Activated T-helper 1 cell treated with anti-CD3 and anti-CD28 coated beads, Interleukin-2, amount 50 U/mL, for 16 hours (primary cell): ENCODE results near the gene STPG1.
A peak's percentile ranks its signal among the peaks of the same experiment; 100 is the strongest.

ENCODE experiments used
- DNase-seq, 2 donors: peaks; one replicate each; pipeline ENCODE4 v3.0.0-alpha.2; 2020; ENCODE audit warnings: low read depth in 1 of 2, low spot score in 1 of 2

STPG1 gene

DNA sequence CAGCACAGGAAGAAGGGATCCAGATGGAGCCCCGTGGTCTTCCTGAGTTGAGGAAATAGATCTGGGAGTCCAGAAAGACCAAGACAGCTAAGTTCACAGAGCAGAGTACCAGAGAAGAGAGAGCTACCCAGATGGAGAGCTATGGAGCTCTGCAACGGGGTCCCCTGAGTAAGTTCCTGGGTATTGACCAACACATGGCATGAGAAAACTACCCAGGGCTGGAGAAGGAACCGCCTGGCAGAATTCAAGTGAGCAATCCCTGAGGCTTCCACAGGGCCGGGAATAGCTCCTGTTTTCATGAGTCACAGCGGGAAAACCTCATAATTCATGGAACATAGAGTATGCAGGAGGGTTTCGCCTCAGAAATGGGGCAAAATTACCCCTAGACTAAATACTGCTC lies 19.7 kb downstream of the STPG1 start:
- no peak for DNase-seq

DNA sequence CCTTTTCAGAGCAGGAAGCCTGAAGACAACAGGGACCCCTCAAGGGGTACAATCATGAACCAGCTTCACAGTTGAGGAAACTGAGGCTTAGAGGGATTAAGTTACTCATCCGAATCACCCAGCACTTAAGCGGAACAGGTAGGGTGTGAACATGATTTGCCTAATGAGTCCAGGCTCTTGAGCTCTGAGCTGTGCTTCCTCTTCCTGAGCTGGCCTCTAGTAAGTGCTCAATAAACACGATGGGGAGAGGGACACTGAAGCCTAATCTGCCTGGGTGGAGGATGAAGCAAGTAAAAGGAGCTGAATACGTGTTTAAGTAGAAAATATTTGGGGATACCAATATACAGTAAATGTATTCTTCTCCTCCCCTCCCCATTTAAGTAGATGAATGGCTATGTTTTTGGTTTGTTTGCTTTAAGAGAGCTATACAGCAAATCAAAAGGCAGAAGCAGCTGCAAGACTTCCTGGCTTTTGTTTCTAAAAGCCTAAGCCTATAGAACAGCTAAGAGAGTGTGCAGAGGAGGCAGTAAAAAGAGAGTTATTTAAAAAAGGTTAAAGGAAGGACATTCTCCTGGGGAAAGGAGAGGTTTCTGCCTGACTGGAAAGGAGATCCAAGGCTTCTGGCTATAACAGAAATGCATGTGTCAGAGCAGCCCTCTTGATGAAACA lies 20.5 kb downstream of the STPG1 start:
- no peak for DNase-seq

DNA sequence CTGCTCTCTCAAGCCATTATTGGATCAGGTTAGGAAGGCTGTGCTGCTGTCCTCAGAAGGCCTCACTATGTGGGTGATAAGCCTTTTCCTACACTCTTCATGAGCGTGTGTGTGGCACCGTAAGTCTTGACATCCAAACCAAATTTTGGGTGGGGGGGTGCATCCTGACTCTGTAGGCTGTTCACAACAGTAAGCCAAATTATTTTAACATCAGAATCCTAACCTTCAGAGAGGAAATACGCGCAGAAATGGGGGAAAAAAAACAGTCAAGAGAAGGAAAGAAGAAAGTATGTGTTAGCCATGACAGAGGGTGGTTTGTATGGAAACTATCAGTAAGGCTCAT lies 21.0 kb downstream of the STPG1 start:
- no peak for DNase-seq

DNA sequence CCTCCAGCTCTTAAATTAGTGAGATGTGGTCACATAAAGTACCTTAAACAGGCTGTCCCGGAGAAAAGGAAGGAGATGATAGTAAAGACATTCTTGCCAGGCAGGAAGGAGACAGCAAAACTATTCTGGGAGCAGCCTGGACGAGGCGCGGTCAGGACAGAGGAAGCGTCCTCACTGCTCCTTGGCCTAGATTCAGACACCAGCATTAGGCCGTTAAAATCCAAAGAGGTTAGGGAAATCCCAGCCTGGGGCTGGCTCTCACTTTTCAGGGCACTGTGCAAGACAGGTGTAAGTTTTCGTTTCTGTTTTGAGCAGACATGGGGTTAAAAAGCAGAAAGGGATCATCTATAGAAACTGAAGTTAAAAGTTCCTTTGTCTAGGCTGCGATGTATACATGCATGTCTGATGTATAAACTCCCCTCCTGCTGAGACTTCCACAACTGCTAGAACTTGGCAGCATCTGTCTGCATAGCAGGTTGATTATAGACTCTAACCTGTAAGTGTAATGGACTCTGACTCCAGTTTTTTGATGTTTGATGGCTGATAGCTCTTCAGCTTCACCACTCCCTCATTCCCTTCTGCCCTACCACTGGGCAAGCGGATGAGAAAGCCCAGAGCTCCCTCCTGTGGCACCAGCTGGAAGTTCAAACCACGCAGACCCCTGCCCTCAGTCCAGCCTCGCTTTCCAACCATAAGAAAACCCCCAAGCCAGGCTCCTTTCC lies 21.5 kb downstream of the STPG1 start:
- DNase-seq, result peak; percentile 45 to 49

DNA sequence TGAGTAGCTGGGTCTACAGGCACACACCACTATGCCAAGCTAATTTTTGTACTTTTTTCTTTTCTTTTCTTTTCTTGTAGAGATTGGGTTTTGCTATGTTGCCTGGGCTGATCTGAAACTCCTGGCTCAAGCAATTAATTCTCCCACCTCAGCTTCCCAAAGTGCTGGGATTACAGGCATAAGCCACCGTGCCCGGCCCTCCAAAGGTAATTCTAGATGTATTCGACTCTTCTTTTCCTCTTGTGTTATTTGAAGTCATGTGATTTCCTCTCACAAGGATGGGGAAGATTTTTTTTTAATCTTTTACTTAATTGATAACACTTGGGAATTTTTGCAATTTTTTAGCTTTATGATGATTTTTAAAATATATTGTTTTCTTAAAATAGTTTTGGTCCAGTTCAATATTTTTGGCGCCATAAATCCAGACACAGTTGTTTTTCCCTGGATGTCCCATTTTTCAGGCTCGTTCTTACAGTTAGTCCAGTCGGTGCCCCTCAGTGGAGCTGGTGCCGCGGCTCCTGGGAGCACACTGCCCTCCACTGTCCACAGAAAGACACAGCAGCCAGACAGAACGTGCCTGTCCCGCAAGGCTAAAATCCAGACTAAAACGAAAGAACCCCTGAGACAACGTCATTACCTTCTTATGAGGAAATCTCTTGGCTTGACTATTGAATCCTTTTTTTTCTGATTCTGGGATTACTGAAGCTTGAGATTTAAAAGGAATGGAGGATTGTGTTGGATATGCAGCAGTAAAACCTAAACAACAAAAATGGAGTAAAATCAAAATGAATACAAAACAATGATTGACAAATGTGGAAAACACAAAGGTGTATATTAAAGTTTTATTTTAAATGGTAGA lies 22.4 kb downstream of the STPG1 start:
- peak; percentile 23 to 56 for DNase-seq

DNA sequence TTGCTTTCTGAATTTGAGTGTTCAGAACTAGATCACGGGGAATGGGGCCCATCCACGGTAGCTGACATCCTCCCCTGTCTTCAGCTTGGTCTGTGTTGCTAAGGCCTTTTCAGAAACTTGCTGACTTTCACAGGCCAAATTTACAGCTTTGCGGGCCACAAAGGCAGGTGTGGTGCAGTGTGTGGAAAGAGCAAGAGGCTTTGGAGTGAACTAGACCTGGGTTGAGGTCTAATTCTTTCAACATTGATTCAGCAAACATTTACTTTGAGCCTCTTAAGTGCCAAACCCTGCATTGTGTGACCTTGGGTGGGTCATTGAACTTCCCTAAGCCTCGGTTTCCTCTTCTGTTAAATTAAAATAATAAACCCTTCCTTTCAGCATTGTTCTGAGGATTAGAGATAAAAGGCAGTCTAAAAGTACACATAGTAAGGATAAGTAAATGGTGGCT lies 24.3 kb downstream of the STPG1 start:
- DNase-seq, result no peak

DNA sequence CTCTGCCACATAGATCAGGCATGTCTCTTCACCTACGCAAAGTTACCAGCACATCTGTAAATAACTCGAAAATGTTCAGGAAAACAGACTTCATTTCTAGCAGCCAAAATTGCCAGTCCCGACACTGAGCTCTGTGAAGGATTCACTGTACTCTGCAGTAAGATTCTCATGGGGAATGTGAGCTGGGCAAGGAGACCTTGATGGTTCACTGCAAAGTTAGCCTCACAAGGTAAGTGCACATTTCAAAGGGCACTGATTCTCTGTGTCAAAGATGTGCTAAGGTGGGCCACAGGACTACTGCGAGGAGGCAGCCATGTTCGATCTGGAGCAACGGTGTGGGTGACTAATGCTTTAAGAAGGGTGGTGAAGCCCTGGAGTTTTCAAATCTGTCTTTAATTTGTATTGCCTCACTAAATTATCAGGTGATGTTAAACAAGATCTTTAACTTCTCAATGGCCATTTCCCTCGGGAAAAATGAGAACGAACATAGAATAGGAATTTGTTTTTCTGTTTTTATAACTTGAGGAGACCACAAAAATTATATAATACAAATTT lies 25.2 kb downstream of the STPG1 start:
- no peak for DNase-seq

DNA sequence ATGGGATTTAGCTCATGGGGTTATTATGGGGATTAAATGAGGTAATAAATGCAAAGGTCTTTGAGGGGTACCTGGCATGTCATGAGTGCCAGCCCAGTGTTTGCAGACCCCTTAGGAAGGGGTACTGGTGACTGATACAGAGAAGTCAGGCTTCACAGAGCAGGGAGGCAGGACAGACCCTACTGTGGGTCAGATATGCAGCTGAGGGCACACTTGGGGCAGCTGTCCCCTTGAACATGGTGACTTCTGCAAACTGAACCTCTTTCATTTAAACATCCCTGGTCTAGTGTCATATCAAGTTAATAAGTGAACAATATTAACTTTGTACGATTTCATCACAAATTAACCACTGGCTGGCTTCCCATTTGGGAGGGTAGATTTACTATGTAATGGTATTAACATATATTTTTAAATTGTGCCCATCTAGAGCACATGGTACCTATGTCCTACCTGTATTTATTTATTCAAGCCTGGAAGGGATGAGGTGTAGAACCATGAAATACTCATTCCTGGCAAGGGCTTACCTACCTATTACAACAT lies 25.9 kb downstream of the STPG1 start:
- no peak for DNase-seq

DNA sequence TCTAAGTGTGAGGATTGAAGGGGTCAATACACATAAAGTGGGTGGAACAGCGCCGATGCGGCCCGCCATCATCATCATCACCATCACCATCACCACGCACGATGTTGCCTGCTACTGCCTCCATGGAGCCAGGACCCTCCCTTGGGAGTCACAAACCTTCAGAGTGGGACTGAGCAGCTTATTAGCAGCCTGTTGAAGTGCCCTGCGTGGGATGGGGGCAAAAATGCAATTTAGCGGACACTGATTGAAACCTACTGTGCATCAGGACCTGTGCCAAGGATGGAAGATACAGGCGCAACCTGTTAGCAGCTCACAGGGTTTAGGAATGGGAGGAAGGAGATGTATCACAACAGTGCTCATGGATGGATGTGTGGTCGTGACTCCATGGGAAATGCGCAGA lies 26.7 kb downstream of the STPG1 start:
- no peak for DNase-seq

DNA sequence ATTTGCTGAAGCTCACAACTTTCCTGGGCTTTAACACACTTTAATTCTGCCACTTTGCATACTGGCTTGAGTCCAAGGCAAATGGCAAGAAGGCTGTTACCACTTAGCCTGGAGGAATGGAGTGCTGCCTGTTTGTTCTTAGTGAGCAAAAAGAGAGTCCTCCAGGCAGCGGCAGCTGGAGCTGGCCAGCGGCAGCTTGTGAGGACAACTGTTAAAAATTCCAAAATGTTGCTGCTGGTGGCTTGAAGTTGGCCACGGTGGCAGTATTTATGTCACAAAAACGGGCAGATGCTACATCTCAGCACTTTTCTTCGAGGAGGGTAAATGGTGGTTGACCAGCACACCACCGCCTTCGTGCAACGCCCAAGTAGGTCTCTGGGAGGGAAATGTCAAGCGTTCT lies 27.3 kb downstream of the STPG1 start:
- DNase-seq, result no peak

DNA sequence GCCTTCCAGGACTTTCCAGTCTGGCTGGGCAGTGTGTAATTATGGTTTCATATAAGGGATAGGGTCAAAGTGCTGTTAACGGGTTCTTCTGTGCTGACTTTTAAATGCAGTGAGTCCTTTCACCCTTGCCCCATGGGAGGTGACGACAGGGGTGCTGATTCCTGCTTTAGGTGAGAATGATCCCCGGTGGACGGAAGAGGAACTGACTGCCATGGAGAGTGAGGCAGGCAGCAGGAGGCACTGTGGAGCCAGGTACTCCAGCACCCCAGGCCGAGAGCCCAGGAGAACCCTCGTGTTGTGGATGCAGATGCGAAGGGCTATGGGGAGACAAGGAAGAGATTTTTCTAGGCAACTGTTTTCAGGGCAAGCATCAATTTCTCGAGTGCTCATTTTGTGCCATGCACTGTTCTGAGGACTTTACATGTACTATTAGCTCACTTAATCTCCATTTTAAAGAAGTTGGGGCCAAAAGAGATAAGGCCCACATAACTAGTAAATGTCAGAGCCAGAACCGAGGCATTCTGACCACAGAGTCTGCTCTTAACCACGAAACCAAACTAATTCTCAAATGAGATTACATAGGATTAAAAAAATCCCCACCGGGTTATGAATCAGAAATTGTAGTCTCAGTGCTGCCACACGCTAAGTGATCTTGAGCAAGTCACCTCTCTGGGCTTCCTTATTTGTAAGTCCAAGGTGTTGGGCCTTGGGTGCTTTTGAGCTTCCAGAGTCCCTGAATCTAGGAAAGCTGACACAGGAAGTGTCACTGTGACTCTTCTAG lies 28.2 kb downstream of the STPG1 start:
- DNase-seq, result no peak

DNA sequence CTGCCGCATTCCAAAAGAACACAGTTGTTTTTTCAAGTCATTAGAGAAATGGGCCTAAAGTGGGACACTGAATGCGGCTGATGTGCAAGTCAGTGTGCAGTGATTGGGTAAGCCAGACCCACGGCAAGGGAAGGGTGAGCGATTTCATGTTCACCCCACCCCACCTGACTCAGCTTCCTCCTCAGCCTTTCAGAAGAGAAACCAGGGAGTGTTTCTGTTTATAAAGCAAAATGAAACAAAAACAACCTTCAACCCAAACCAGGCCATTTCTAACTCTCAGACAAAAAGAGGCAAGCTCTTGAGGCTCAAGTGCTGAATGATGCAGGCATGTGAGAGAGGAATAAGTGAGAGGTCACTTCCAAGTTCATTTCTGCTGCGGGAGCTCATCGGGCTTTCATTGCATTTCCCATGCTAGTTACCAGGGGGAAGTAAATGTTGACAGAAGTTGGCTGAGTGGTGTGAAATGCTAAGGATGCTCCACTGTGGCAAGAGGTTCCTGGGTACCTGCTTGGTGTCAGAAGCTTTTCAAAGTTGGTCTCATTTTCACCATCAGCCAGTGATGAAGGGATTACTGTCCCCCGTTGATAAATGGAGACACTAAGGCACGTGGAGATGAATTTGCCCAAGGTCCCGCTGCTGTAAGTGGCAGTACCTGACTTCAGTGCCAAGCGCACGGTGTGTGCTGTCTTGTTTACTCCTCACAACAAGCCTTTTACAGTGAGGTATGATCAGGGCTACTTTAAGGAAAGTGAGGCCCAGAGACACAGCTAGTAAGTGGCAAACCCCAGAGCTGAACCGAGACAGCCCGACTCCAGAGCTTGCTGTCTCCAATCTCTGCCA lies 29.1 kb downstream of the STPG1 start:
- DNase-seq, result peak in 1 of 2 donors; percentile 37

DNA sequence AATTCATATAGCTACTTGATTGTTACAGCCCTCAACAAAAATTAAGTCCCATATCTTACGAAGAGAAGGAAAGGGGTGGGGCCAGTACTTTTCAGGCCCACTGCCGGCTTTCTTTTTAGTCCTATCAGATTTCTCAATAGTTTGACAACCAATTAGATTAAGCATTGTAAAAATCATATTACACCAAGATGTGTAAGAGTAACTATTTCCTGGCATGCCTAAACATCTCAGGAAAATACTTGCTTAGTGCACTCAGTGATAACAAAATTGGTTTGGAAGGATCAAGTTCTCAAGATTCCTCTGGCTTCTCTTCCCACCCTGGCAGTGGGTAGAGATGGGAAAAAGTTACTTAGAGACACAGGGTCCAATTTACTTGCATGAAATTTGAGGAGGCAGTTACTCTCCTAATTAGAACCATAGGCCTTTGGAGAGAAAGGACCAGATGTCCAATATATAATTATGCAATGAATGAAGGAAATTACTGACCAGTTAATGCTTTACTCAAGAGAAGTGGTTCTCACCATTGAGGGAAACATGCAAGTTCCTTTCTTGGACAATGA lies 30.1 kb downstream of the STPG1 start:
- no peak for DNase-seq

DNA sequence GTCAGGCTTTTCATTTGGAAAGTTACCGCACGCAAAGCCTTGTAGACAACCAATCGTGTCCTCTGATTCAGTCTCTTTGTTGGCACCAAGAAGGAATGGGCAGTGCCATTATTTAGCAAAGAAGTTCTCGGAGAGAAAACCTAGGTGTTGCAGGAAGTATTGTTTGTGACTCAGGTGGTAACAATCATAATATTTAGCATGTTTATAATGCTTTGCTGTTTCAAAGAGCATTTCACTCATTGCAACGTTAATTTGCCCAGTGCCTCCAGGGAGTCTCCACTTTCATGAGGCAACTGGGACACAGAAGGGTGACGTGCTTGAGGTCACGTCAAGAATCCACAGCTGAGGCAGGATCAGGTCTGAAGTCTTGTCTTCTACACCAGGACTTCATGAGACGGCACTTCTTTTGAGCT lies 31.4 kb downstream of the STPG1 start:
- no peak for DNase-seq

DNA sequence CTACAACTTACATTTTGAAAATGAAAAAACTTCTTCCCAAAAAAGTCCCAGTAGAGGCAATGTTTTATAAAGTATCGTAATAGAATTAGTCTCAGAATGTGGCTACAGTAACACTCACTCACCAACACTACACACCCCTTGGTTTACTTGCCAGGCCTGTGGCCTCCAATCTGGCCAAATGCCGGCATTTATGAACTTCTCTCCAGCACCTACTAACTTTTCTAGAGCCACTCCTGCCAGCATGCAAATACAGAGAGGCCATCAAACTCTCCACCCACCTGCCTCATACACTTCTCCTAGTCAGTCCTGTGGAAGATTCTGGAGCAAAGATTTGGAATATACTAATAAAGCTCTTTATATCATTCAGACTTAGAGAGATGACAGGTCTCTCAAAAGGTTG lies 32.3 kb downstream of the STPG1 start:
- DNase-seq, result no peak

DNA sequence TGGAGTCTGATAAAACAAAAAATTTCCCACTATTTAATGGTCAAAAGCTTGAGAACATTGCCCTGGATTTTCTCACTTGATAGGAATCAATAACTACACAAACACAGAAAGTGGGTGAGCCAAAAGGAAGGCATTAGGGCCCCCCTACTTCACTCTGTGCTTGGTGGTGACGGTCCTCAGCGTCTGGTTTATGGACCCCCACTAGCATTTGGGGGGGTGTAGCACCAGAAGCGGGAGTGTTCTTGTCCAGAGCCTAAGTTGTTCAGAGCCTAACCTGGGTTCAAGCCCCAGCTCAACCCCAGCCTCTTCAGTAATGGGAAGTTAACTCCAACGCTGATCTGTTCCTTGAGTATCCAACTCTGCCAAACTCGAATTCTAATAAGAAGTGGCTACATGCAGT lies 33.1 kb downstream of the STPG1 start:
- no peak for DNase-seq

DNA sequence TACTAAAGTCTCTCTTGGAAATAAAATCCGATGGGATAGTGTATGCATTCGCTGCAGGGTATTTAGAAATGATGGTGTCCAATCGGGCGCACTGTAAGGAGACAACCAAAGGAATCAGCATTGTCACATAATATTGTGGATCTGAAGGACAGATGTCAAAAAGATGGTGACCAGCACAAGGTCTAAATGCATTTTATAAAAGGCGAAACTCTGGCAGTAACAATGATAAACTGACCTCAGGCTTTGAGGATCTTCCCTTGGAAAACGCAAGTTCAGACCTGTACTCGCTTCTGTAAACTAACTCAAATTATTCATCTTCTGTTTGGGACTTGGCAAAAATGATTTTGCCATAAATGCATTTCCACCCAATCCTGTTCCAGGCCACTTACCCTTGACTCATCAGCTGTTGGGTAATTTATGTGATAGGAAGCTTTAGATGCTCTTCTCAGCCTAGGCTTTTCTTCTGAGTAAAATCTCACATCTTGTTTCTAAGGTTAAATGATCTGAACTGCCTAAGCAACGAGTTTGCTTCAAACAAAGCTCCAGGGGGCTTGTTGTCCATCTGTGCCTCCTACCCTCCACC lies 33.8 kb downstream of the STPG1 start:
- no peak for DNase-seq

DNA sequence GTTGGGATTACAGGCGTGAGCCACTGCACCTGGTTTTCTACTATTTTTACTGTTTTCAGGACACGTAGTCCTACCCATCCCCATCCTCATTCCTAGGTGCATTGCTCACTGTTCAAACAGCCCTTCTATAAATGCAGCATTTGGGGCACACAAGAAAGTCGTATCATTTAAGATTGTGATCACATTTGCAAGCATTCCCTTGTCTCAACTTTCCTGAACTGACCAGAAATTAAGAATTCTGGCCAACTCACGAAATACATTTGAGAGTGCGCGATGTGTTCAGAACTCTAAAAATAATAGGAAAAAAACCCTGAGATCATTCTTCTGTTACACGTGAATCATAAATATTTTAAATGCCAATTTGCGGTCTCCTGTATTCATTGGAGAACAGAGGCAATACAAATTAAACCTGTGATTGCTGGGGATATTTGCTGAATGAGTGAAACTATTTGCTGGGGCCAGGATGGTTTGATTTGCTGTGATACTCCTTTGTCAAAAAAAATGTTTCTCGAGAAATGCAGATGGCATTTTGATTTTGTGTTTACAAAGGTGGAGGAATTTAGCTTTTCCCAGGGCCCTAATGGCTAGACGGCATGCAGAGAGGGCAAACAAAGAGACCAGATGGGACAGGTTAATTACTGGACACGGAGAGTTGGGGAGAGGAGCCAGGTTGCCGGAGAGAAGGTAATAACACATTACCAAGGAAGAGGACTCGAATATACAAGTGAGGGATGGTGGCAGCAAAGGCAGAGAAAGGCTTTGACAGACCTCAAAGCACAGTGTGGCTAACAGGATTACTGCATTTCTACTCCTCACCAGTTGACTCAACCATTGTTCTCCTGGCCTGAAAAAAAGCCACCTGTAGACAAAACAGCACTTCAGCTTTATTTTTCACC lies 38.4 kb downstream of the STPG1 start:
- no peak for DNase-seq
